Stimulated activated CD4-positive, alpha-beta T cell treated with anti-CD3 and anti-CD28 coated beads, TNF-alpha, amount 100 ng/mL, for 1 hour (primary cell): ENCODE measurements around the gene LRRC3.
A peak's percentile ranks its signal among the peaks of the same experiment; 100 is the strongest.

ENCODE experiments used
- DNase-seq, 3 donors: peaks; one replicate each; pipeline ENCODE4 v3.0.0-alpha.2; 2020; ENCODE audit warnings: low read depth in 3 of 3, low spot score in 1 of 3

LRRC3 gene

GRCh38 chr21:44423941-44424607 lies 31.2 kb upstream of the LRRC3 start:
- DNase-seq: no peak

DNA sequence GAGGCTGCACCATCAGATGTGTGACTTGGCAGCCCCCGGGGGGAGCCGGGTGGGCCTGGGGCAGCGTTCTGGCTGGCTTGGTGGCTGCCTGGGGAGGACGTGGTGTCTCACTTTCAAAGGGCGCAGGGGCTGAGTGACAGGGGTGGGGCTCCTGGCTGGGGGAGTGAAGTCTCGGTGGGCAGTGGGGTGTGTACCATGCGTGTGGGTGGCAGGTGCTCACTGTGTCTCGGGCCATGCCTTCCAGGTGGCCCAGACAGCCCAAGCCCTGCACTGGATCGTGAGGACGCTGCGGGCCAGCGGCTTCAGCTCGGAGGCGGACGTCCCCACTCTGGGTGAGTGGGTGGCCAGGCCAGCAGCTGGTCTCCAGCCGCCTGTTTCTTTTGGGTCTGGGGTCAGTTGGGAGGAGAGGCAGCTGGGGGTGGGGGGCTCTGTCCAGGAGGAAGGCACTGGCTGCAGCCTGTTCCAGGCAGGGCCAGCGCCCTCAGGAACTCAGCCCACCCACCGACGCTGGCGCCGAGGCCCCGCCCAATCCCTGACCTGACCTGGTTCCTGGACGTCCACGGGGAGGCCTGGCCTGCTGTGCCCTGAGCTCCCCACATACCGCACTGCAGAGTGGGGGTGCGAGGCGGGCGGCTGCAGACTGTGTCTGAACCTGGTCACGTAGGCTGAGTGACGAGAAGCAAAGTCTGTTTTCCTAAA lies 30.6 kb upstream of the LRRC3 start:
- DNase-seq: no peak

DNA sequence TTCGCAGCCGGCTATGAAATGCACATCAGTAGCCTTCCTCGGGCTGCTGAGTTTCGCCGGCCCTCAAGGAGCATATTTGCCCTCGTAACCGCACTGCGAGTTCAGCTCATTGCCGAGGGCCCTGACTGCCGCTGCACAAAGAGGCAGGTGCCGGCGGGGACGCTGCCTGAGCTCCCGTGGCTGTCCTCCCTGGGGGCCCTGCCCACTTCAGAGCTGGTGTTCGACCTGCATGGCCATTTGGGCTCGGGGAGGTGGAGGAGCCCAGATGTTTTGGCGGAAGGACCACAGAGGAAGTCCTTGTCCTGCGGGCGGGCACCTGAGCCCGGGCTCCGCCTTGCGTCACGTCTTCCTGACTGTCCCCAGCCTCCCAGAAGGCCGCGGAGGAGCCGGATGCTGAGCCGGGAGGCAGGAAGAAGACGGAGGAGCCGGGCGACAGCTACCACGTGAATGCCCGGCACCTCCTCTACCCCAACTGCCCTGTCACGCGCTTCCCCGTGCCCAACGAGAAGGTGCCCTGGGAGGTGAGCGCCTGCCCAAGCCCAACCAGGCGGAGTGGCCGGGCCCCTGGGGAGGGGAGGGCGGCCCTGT lies 29.9 kb upstream of the LRRC3 start:
- no peak for DNase-seq

DNA sequence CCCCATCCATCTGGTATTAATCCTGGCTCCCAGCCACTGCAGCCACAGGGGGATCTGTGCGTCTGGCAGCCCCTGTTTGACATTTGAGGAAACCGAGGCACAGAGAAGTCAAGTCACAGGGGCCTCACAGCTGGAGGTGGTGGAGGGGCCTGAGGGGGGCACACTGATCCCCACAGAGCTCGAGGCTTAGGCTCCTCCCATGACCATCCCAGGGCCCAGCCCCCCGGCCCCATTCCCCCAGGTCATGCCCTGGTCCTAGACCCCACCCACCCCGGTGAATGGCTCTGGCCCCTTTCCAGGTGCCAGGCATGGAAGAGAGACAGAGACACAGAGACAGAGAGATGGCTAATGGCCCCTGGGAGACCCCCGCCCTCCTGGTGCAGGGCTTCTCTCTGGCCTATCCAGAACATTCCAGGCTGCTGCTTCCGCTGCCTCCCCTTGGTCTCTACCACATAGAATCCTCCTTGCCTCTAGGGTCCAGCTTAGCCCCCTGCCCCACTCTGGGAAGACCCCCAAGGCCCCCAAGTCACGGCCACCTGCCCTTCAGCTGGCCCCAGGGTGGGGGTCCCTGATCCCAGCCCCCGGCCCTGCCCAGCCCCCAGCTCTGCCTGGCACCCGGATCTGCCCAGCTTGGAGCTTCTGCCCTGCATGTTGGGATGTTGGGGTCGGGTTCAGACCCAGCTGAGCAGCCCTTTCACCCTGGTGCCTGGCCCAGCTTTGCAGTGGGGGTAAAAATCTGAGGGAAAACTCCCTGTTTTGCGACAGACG lies 29.2 kb upstream of the LRRC3 start:
- DNase-seq: no peak

DNA sequence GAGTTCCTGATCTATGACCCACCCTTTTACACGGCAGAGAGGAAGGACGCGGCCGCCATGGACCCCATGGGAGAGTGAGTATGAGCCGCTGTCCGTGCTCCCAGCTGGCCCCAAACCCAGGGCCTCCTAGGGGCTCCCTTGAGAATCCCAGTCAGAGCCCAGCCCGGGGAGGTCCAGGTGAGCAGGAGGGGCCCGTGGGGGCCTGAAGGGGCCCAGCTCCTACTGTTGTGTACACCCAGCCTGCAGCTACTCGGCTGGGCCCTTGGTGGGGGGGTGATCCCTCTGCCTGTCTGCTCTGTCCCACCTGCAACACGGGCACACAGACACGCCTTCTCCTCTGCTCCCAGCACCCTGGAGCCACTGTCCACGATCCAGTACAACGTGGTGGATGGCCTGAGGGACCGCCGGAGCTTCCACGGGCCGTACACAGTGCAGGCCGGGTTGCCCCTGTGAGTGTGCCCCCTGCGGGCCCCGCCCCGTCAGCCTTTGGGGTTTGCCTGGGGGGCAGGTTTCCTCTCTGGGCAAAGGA lies 28.6 kb upstream of the LRRC3 start:
- no peak for DNase-seq

DNA sequence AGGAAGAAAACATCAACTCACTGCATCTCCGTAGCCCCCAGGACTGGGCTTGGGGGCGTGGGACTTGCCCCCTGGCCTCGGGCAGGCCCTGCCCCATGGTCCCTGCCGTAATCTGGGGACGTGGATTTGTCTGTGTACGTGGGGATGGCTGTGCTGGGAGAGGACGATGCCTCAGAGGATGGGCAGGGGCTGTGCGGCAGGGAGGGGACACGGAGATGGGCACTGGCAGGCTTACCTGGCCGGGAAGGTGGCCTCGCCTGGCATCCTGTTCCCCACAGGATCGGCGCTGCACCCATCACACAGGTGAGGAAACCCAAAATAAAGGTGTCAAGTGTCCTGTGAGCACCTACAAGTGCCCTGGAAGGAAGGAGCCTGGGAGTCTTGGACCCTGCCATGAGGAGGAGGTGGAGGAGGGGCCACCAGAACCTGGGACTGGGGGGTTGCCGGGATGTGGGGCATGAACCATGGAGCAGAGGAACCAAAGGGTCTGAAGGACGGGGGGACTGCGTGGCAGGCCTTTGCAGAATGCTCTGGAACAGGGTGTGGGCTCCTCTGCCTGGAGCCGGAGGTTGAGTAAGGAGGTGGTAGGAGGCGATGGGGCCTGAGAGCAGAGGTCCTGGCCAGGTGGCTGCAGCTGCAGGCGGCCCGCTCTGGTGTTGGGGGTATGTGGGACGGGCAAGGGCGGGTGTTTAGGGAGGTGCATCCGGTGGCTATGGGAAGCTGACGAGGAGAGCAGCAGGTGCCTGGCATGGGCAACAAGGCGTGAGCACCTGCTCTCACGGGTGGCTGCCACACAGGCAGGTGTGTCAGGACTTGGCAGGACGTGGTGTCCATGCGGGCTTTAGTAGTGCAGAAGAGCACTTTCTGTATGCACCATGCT lies 27.8 kb upstream of the LRRC3 start:
- DNase-seq: no peak

- DNase-seq: peak in 2 of 3 donors; percentile 3 to 11
These were observed 26.9 kb upstream of the LRRC3 start for GRCh38 chr21:44428281-44428960.

- DNase-seq: no peak
These were observed 25.4 kb upstream of the LRRC3 start for GRCh38 chr21:44429894-44430293.

DNA sequence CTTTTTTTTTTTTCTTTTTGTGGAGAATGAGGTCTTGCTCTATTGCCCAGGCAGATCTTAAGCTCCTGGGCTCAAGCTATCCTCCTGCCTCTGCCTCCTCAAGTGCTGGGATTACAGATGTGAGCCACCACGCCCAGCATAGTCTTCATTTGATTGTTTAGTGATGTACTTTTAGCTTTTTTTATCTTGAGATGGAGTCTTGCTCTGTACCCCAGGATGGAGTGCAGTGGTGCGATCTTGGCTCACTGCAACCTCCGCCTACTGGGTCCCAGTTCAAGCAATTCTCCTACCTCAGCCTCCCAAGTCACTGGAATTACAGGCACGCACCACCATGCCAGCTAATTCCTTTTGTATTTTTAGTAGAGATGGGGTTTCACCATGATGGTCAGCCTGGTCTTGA lies 24.0 kb upstream of the LRRC3 start:
- DNase-seq: no peak

DNA sequence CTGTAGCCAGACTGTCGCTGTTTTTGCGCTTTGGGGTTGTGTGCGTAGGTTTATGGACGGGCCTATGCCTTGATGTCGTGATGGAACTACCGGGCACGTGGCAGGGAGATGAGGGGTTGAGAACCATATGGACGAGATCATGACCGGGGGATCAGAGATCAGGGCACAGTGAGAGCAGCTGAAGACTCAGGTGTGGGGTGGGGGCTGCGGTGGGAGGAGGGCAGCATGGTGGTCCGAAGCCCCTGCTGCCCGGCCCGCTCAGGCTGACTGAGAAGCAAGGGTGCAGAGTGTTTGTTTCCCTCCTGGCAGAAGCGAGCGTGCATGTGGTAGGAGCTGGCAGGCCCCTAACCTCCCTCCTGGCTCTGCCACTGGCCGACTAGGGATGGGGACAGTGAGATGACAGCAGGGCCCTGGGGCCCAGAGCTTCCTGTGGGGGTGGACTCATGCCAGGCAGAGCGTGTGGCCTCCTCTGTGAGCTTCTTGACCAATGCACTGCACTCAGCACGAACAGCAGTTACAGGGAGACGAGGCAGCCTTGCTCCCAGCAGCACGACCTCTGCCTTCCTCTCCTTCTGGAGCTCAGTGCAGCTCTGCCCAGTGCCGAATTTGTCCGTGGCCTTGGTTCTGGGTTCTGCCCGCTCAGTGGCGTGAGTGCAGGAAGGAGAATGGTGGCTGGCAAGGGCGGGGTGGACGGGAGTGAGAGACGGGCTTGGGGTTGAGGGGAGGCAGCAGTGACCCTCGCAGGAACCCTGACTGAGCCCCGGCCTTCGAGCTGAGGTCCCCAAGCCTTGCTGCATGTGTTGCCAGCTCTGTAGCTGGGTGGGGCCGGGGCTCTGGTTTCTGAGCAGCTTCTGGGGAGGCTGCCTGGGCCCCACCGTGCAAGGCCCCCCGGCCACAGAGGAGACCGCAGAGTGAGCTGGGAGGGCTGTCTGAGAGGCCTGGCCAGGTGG lies 22.2 kb upstream of the LRRC3 start:
- no peak for DNase-seq

GRCh38 chr21:44433791-44434567 lies 21.3 kb upstream of the LRRC3 start:
- no peak for DNase-seq

GRCh38 chr21:44434568-44434925 lies 20.8 kb upstream of the LRRC3 start:
- no peak for DNase-seq

DNA sequence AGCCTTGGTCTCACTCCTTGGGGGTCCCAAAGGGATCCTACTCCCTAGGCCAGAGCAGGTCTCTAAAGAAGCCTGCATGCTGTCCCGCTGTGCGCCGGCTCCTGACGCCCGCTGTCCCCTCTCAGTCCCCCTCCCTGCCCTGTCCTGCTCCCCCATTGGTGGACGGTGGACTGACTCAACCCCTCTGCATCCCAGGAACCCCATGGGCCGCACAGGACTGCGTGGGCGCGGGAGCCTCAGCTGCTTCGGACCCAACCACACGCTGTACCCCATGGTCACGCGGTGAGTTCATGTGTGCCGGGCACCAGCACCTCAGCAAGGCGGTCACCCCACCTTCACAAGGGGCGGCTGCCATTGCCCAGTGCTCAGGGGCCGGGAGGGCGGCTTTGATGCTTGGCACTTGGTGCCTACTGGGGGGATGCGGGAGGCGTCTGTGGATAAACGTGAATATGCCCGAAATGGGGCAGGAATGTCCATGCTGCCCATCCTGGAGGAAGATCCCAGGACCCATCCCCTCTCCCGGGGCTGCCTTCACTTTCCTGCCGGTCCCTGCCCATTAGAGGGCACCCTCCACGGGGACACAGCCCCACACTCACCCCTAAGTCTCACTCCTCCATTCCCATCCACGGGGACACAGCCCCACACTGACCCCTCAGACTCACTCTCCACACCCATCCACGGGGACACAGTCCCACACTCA lies 20.2 kb upstream of the LRRC3 start:
- DNase-seq: no peak

- no peak for DNase-seq
These were observed 19.1 kb upstream of the LRRC3 start for GRCh38 chr21:44436111-44436611.

DNA sequence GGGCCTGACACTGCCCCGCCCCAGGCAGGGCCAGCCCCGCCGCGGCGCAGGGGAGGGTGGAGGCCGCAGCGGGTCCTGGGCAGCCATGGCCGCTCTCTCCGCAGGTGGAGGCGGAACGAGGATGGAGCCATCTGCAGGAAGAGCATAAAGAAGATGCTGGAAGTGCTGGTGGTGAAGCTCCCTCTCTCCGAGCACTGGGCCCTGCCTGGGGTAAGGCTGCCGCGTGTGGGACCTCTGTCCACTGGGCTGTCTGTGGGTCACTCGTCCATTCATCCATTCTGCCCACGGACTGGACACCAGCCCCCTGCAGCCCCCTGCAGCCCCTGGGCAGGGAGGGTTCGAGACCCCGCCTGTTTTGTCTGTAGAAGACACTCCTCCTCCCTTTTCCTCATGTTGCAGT lies 18.4 kb upstream of the LRRC3 start:
- no peak for DNase-seq

- no peak for DNase-seq
These were observed 18.0 kb upstream of the LRRC3 start for GRCh38 chr21:44437371-44437695.

GRCh38 chr21:44437696-44438431 lies 17.4 kb upstream of the LRRC3 start:
- no peak for DNase-seq
